Breast epithelium (tissue), 3 donors: ENCODE data around the gene AQR.

Experiments
- CTCF ChIP-seq, 3 donors: fragments of 450-650 bp; IDR thresholded peaks; one replicate each; pipeline ENCODE4 v1.5.1; 2016 to 2017; ENCODE audit warnings: antibody characterized with exemption in 3 of 3, mild to moderate bottlenecking in 3 of 3, moderate library complexity in 3 of 3
- POLR2A ChIP-seq: fragments of 450-650 bp; IDR thresholded peaks from one replicate; pipeline ENCODE4 v1.6.1; 2016; ENCODE audit warnings: antibody characterized with exemption, mild to moderate bottlenecking, moderate library complexity

GRCh38 chr15:34850121-34850520 lies 119.4 kb downstream of the AQR start:
- TF ChIP-seq POLR2A = no peak
- no peak for TF ChIP-seq CTCF (IDR thresholded peaks at IDR 0.05)
